GM12878 (cell line): Measurements from ENCODE around the gene MCM9. TPM values are rescaled to one million over a fixed set of nuclear protein-coding genes. Genes with fewer than 3 reads are reported as not detected.

Experiments
- ATAC-seq: fragments of 200-7000 bp; cut with Tn5 transposase; 3 replicates; pipeline ENCODE4 v1.9.1; 2020; ENCODE audit warnings: mild to moderate bottlenecking, moderate library complexity
- BruUV-seq: library from RNA; stranded (reverse); fragments of 400-500 nt; replicated peaks from 2 replicates; lab custom pipeline; 2021; lab: Mats Ljungman, UMichigan
- CTCF ChIA-PET: fragments of 300-600 bp; sonication (Branson Sonifier 250); formaldehyde crosslinking; extraction: SDS; loops from one replicate; lab custom pipeline; 2021; ENCODE audit warnings: inconsistent platforms; lab: Yijun Ruan, JAX
- POLR2A ChIA-PET: fragments of 350-600 bp; formaldehyde crosslinking; extraction: SDS; loops from one replicate; lab custom pipeline; 2021; ENCODE audit warnings: inconsistent platforms; lab: Charles Lee
- RAD21 ChIA-PET: fragments of 300-600 bp; sonication (Branson Sonifier 250); formaldehyde crosslinking; loops from one replicate; lab custom pipeline; 2023; ENCODE audit warnings: antibody characterized with exemption; ENCODE audit not compliant: unreplicated experiment; lab: Charles Lee
- SMC1A ChIA-PET: fragments of 300-600 bp; sonication (Branson Sonifier 250); formaldehyde crosslinking; loops from one replicate; lab custom pipeline; 2023; ENCODE audit not compliant: unreplicated experiment, uncharacterized antibody; lab: Charles Lee
- DNase-seq: peaks from one replicate; pipeline ENCODE4 v3.0.0-alpha.2; 2011; ENCODE audit warnings: low read depth, low spot score
- FAIRE-seq: peaks from 3 replicates; lab custom pipeline; 2011; peaks lifted over from hg19 to GRCh38; lab: Jason Lieb, UNC
- H2AFZ ChIP-seq: 2 replicates; pipeline ENCODE4 v1.6.0; 2011; ENCODE audit warnings: low read depth, low read length, control low read depth; ENCODE audit not compliant: control insufficient read depth
- H3K27ac ChIP-seq: 2 replicates; pipeline ENCODE4 v1.5.1; 2011; ENCODE audit warnings: control low read depth; ENCODE audit not compliant: control insufficient read depth, insufficient read depth
- H3K27me3 ChIP-seq, 2 experiments: replicated peaks in 1 of 2; 2 replicates each; pipeline versions ENCODE4 v1.6.0 to v1.6.1; 2011; ENCODE audit warnings: low read length in 1 of 2; ENCODE audit not compliant: control insufficient read depth in 2 of 2, insufficient read depth in 2 of 2
- H3K36me3 ChIP-seq, 2 experiments: 2 replicates each; pipeline ENCODE4 v1.5.1; 2011; ENCODE audit warnings: low read length in 1 of 2; ENCODE audit not compliant: control insufficient read depth in 2 of 2, insufficient read depth in 2 of 2
- H3K4me1 ChIP-seq: 2 replicates; pipeline ENCODE4 v1.6.1; 2011; ENCODE audit warnings: mild to moderate bottlenecking, low read length, moderate library complexity, mixed read lengths; ENCODE audit not compliant: control insufficient read depth, insufficient read depth
- H3K4me2 ChIP-seq: 2 replicates; pipeline ENCODE4 v1.6.0; 2011; ENCODE audit warnings: control low read depth; ENCODE audit not compliant: control insufficient read depth, insufficient read depth
- H3K4me3 ChIP-seq: fragments of 200-600 bp; sonication (generic); 2 replicates; pipeline ENCODE4 v1.5.1; 2016
- H3K79me2 ChIP-seq: 2 replicates; pipeline ENCODE4 v1.6.0; 2011; ENCODE audit warnings: low read length; ENCODE audit not compliant: control insufficient read depth, insufficient read depth
- H3K9ac ChIP-seq: 2 replicates; pipeline ENCODE4 v1.8.0; 2011; ENCODE audit warnings: low read length, control low read depth, mixed read lengths; ENCODE audit not compliant: control insufficient read depth, insufficient read depth
- H3K9me3 ChIP-seq: replicated peaks from 3 replicates; pipeline ENCODE4 v1.5.1; 2011; ENCODE audit warnings: mild to moderate bottlenecking, low read length; ENCODE audit not compliant: control insufficient read depth, insufficient read depth
- H4K20me1 ChIP-seq: 2 replicates; pipeline ENCODE4 v1.6.0; 2011; ENCODE audit not compliant: control insufficient read depth, insufficient read depth
- BMI1 ChIP-seq: fragments of 450-650 bp; IDR thresholded peaks from 2 replicates; pipeline ENCODE4 v1.6.1; 2016; ENCODE audit warnings: mild to moderate bottlenecking, moderate library complexity, borderline replicate concordance
- CEBPB ChIP-seq, 2 experiments: fragments of 150-350 bp in 1 of 2; IDR thresholded peaks; 2 replicates each; pipeline ENCODE4 v1.6.1; 2012 to 2014; ENCODE audit warnings: low read depth in 2 of 2, low read length in 2 of 2, borderline replicate concordance in 1 of 2, inconsistent platforms in 1 of 2
- HDAC2 ChIP-seq: fragments of 200-600 bp; sonication (generic); IDR thresholded peaks from 2 replicates; pipeline ENCODE4 v1.6.1; 2017
- NFYB ChIP-seq: IDR thresholded peaks from 2 replicates; pipeline ENCODE4 v1.6.1; 2011; ENCODE audit warnings: low read depth, mild to moderate bottlenecking, low read length, improper control_type of control experiment, moderate library complexity; ENCODE audit not compliant: insufficient read depth
- NRF1 ChIP-seq: conservative IDR thresholded peaks from 2 replicates; pipeline ENCODE4 v1.6.1; 2011; ENCODE audit warnings: mild to moderate bottlenecking, low read depth, low read length, improper control_type of control experiment
- POLR2A ChIP-seq: IDR thresholded peaks from 2 replicates; pipeline ENCODE4 v1.6.1; 2011; ENCODE audit warnings: low read depth, mild to moderate bottlenecking, low read length
- SMC3 ChIP-seq: IDR thresholded peaks from 2 replicates; pipeline ENCODE4 v1.6.1; 2011; ENCODE audit warnings: low read length, improper control_type of control experiment, borderline replicate concordance
- ZSCAN29 ChIP-seq: fragments of 450-650 bp; IDR thresholded peaks from 2 replicates; pipeline ENCODE4 v1.6.1; 2017; ENCODE audit warnings: mild to moderate bottlenecking, moderate library complexity
- in situ Hi-C: fragments of 300-500 bp; cut with MboI; formaldehyde crosslinking; loops from 9 replicates; pipeline ENCODE4 v1.14.3; 2018; ENCODE audit warnings: mixed read lengths
- intact Hi-C: fragments of 100-400 bp; cut with micrococcal nuclease; formaldehyde crosslinking; loops from one replicate; pipeline ENCODE4 v1.14.2; 2022; ENCODE audit not compliant: unreplicated experiment
- polyA plus RNA-seq, 11 experiments: library from polyadenylated mRNA; depleted of rRNA in 4 of 11; unstranded in 6 of 11; stranded (reverse) in 5 of 11; fragments of >200 nt; fragmentation: Nextera tagmentation in 4 of 11; fragmentation: Illumina TruSeq in 1 of 11; extraction: Ambion mirVana in 4 of 11; extraction: Trizol in 1 of 11; gene quantifications; 1 replicate in 1 of 11; 2 replicates in 10 of 11; pipeline versions ENCODE4 v1.2.1 to v1.2.3, GENCODE V29; 2011 to 2016; ENCODE audit warnings: inconsistent platforms in 2 of 11, missing spikeins in 2 of 11, low read depth in 1 of 11
- total RNA-seq, 4 experiments: library from RNA; depleted of rRNA in 3 of 4; stranded (reverse); fragments of >200 nt in 3 of 4; fragmentation: Illumina TruSeq in 1 of 4; extraction: Trizol in 1 of 4; gene quantifications; 2 replicates each; pipeline versions ENCODE4 v1.2.1 to v1.2.3, GENCODE V29; 2013 to 2021
- TF ChIP-seq, protein P1 (sequence below): fragments of 450-650 bp; IDR thresholded peaks from 2 replicates; pipeline ENCODE4 v1.6.1; 2017; ENCODE audit warnings: mild to moderate bottlenecking, low read depth, inconsistent platforms; ENCODE audit not compliant: poor library complexity, severe bottlenecking

The MCM9 gene
- total and polyA plus RNA-seq, 10 of the 15 experiments (the other 5 are each of a cell fraction or from before 2014, with no cell fraction given), result 3.4 to 18.5 (median 9.7) TPM

DNA sequence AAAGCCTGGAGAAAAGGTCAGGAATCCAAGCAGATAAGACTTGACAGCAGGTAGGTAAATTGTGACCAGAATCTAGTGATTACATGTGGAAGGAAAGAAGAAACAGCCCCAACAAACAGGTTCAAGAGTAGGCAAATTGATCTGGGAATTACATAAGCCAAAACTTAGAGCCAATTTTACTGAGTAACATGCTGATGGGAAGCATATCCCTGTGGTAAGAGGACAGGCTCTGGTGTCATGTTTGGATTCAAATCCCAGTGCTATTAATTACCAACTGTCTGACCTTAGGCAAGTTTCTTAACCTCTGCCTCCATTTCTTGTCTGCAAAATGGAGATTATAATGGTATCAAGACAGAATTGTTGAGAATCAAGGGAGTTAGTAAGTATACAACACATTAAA is 20.4 kb downstream of the MCM9 start:
- Histone ChIP-seq H3K79me2 (no peaks in the 10 kb centered on the region), H3K27ac (no peak overlapping the region), H3K4me3 (no peak overlapping the region), H3K4me1 (no peaks in the 10 kb centered on the region), H4K20me1 (no peaks in the 10 kb centered on the region), H3K9me3 (no peaks in the 10 kb centered on the region), H3K36me3 (peaks cover 0 to 12% of the 10 kb centered on the region in 2 experiments; a peak in 1 of 4 replicates), H3K27me3 (no peaks in the 10 kb centered on the region), H2AFZ (no peak overlapping the region), H3K4me2 (no peak overlapping the region), H3K9ac (no peak overlapping the region)
- intact Hi-C loops, result no loop called here
- TF ChIP-seq NFYB (no peak), BMI1 (no peak), SMC3 (no peak), NRF1 (no peak), ZSCAN29 (no peak), CEBPB (IDR thresholded peaks at IDR 0.05; ENCODE audit: borderline replicate concordance in 1 of 2, low read depth in 2 of 2, low read length in 2 of 2) (no peak), HDAC2 (no peak), POLR2A (no peak)
- TF ChIP-seq, protein P1, sequence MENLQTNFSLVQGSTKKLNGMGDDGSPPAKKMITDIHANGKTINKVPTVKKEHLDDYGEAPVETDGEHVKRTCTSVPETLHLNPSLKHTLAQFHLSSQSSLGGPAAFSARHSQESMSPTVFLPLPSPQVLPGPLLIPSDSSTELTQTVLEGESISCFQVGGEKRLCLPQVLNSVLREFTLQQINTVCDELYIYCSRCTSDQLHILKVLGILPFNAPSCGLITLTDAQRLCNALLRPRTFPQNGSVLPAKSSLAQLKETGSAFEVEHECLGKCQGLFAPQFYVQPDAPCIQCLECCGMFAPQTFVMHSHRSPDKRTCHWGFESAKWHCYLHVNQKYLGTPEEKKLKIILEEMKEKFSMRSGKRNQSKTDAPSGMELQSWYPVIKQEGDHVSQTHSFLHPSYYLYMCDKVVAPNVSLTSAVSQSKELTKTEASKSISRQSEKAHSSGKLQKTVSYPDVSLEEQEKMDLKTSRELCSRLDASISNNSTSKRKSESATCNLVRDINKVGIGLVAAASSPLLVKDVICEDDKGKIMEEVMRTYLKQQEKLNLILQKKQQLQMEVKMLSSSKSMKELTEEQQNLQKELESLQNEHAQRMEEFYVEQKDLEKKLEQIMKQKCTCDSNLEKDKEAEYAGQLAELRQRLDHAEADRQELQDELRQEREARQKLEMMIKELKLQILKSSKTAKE, result no peak
- no TSS peak for BruUV-seq
- DNase-seq, result no peak
- in situ Hi-C loops, result no loop called here
- CTCF ChIA-PET, result no interaction called here
- SMC1A ChIA-PET, result no interaction called here
- RAD21 ChIA-PET, result no interaction called here
- no peak for ATAC-seq
- FAIRE-seq, result no peak
- POLR2A ChIA-PET, result no interaction called here
